G401.6 (cell line): ENCODE measurements around the gene FDX1.

ENCODE experiments used
- FAIRE-seq: peaks from 2 replicates; lab custom pipeline; 2012; peaks lifted over from hg19 to GRCh38; lab: Jason Lieb, UNC

Gene FDX1

DNA sequence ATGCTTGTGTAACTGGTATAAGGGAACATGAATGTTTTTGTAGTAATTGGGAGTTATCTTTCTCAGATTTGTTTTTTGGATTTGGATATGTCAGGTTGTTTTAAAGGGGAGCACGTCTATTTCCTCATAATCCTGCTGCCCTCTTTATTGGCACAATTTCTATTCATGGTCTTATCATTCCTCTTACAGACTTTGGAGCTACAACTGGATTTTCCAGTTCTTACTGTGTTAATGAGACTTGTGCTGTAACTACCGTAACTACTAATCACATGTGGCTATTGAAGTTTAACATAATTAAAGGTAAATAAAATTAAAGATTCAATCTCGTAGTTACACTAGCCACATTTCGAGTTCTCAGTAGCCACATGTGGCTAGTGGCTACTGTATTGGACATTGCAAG, 1.9 kb downstream of the FDX1 start:
- no peak for FAIRE-seq

DNA sequence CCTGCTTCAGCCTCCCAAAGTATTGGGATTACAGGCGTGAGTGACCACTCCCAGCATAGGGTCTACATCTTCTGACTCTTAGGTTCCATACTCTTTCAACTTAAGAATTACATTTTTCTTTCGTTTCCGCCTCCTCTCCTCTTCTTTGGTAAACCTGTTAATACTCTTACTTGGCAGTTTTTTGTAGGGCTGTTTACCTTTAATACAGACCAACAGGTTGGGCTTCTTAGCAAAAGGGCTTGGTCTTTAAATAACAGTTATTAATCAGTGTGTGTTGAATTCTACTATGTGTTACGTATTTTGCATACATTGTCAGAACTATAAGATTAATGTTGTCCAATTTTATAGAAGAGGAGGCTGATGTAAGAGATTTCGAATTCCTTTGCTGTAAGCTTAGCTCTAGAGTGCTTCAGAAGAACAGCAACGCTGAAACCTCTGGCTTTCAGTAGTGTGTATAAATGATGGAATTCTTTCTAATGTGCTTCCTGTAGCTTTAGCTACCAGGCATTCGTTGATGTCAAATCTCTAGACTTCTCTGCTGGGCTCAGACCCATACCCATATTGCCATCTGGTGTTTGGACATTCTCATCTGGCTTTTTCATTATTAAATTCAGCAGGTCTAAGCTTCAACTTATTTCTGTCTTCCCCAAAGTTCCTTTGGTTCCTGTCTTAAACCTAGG, 3.1 kb downstream of the FDX1 start:
- FAIRE-seq = no peak

DNA sequence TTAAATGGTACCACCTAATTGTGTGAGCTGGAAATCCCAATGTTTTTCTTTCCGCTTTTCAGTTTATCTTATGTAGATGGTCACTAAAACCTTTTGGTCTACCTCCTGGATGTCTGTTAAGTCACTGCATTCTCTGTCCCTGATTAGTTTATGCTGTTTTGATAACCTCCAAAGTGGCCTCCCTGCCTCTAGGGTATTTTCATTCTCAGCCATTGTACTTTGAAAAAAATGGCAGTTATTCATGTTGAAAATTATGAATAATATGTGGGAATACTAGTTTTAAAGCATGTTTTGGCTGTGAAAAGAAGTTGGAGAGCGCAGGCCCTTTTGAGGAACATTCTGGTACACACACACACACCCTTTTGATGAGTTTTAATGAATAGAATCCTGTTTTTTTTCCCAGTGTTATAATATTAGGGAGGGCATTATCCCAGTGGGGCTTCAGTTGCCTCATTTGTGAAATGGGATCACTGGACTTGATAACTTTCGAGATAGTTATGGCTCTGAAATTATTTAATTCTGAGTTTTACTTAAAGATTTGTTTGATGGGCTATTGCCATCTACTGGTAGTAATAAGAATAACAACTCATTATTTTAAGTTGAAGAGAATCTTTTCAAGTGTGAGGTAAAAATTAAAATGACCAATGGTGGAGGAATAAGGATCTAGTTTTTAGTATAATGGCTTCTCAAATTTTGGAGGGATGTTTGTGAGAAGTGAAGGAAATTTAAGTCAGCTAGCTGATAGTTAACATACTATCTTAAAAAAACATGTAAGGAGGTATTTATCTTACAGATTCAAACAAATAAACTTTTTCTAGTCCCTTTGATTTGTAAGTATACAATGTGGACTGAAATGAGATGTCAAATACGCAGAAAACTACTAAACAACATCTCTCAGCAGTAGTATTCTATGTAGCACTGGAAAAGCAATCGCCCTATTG, 3.9 kb downstream of the FDX1 start:
- FAIRE-seq = peak; percentile 93

DNA sequence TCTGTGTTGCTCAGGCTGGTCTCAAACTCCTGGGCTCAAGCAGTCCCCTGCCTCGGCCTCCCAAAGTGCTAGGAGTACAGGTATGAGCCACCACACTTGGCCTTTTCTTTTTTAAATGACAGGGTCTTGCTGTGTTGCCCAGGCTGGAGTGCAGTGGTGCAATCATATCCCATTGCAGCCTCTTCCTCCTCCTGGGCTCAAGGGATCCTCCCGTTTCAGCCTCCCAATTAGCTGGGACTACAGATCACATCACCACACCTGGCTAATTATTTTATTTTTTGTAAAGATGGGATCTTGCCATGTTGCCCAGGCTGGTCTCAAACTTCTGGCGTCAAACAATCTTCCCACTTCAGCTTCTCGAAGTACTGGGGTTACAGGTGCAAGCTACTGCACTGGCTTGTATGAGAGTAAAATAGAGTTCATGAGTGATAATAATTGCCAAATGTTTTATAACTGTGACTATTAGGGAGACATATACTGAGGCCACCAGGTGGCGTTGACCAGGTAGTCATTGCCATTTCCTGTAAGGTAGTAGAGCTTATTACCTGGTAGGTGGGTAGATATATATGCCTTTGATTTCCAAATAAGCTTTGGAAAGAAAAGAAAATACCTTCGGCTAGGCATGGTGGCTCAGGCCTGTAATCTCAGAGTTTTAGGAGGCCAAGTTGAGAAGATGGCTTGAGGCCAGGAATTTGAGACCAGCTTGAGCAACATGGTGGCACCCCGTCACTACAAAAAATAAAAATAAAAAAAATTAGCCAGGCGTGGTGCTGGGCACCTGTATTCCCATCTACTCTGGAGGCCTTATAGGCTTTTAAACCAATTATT, 5.4 kb downstream of the FDX1 start:
- no peak for FAIRE-seq

DNA sequence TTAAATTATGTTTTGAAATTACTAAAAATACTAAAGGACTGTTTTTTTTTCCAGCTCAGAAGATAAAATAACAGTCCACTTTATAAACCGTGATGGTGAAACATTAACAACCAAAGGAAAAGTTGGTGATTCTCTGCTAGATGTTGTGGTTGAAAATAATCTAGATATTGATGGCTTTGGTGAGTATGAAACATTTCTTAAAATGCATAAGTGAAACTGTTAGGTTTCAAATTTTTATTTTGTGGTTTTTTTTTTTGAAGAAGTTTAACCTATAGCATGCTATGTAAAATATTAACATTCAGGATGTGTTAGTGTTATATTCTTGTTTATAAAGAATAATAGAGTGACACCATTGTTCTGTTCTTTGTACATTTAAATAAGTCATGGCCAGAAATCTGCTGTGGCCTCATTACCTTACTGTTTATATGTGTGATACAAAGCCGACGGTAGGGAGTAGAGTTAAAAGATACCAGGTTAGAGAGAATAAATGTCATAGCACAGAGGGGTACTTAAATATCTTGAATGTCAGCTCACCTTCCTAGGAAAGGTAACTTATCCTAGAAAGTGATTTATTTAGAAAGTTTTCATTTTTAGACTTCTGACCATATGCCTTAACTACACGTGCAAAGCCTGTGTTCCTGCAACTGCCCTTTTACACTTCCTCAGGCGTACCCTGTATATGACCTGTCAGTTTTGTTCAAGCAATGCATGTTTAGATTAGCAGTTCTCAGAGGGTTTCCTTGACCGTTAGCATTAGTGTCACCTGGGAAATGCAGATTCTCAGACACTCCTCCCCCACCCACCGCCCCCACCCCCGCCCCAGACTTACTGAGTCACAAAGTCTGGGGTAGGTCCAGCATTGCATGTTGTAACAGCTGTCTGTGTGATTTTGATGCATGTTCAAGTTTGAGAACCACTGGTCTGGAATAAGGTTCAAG, 6.3 kb downstream of the FDX1 start:
- no peak for FAIRE-seq

DNA sequence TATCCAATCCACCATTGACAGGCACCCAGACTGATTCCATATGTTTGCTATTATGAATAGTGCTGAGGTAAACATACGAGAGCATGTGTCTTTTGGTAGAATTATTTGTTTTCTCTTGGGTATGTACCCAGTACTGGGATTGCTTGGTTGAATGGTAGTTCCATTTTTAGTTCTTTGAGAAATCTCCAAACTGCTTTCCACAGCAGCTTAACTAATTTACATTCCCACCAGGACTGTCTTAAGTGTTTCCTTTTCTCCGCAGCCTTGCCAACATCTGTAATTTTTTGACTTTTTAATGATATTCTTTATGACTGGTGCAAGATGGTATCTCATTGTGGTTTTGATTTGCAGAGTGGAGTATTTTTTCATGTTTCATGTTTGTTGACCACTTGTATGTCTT, 8.3 kb downstream of the FDX1 start:
- FAIRE-seq = no peak

DNA sequence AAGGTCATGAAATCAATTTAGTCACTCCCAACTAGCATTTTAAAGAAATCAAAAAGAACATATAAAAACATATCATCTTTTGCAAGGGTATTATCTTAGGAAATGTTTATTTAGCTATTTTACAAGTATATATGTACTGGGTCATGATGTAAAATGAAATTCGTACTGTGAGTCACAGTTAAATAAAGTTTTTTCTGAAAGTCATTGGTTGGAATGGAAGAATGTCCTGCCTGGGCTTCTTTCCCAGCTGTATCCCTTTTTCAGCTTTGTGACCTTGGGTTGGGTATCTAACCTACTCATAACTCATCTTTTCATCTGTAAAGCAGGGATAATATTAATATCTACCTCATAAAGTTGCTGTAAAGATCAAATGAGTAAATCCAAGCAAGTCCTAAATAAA, 15.7 kb downstream of the FDX1 start:
- no peak for FAIRE-seq

DNA sequence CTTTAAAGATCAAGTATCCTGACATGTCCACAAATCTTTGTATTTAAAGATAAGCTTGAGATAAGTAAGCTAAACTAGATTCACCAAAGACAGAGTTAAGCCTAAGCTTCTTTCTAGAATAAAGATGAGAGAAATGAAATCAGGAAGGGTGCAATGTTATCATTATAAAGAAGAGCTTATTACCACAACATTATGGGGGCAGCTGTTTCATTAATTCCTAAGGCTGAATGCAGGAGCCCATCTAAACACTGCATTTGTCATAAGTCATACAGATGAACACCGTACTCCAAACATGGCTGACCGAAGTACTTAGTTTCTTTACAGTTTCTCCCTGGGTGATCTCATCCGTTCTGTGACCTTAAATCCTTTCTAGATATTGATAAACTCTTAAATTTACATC, 16.3 kb downstream of the FDX1 start:
- FAIRE-seq = no peak

DNA sequence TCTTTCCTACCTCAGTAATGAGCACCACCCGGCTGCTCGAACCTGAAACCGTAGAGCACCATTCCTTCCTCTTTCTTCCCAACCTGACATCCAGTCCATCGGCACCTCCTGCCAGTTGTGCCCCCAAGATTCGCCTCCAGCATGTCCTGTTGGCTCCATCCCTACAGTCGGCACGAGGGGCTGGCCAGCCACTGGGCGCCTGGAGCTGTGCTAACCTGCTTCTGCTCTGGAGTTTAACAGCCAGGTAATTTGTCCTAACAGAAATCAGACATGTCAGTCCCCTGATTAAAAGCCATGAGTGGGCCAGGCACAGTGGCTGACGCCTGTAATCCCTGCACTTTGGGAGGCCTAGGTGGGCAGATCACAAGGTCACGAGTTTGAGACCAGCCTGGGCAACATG, 16.8 kb downstream of the FDX1 start:
- no peak for FAIRE-seq

DNA sequence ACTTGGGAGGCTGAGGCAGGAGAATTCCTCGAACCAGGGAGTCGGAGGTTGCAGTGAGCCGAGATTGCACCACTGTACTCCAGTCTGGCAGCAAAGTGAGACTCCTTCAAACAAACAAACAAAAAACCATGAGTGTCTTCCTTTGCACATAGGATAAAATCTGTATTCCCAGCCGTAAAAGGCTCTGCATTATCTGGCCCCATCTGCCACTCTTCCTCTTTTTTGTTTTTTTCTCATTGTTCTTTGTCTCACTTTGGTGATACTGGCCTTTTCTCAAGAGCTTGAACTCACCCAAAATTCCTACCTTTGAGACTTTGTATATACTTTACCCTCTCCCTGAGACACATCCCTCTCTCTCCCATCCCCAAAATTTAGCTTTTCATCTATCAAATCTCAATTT, 17.6 kb downstream of the FDX1 start:
- FAIRE-seq = no peak

DNA sequence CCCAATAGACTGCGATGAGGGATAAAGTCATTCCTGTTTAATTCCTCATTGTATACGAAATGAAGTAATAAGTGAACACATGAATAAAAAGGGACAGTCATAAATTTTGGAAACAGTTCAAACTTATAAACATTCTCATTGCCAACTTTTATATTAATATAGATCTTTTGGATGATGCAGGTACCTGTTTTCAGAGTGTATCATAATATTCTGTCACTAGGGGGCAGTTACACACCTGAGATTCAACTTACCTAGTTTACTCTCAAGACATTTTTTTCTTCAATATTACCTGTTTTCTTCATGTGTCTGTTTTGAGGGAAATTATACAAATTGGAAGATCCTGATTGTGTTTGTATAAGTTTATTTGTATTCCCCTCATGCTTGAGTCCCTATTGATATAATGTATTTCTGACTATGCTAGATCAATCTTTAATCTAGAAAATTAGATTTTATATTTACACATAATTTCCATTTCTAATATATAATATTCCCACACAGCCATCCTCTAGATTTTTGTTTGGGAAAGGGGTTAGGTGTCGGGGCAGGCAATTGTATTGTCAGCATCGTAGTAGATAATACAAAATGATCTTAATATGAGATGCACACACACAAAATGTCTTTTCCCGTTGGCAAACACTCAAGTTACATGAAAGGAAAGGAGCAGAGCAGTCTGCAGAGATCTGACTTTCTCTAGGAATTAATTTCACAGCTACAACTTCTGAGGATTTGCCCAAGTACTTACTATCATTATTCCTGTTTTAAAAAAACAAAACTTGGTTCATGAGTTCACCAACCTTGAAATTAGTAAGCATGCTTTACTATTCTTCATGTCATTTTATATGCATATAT, 18.4 kb downstream of the FDX1 start:
- FAIRE-seq = peak; percentile 85

DNA sequence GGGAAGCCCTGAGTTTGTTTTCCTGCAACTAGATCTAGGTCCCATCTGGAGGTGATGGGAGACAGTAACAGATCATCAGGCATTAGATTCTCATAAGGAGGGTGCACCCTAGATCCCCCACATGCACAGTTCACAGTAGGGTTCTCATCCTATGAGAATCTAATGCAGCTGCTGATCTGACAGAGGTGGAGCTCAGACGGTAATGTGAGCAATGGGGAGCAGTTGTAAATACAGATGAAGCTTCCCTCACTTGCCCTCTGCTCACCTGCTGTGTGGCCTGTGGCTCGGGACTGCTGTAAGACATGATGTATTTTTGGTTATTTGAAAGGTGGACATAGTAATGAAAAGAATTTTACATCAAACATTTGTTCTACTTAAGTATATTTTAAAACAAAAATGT, 20.5 kb downstream of the FDX1 start:
- no peak for FAIRE-seq

DNA sequence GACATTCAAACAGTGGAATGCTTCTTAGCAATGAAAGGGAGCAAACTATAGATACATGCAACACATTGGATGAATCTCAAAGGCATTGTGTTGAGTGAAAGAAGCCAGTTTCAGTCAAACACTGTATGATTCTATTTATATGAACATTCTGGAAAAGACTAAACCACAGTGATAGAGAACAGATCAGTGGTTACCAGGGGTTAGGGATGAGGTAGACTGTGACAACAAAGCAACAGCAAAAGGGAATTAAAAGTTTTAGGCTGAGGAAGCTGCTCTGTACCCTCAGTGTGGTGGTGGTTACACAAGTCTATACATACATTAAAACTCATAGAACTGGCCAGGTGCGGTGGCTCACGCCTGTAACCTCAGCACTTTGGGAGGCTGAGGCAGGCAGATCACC, 23.0 kb downstream of the FDX1 start:
- no peak for FAIRE-seq

DNA sequence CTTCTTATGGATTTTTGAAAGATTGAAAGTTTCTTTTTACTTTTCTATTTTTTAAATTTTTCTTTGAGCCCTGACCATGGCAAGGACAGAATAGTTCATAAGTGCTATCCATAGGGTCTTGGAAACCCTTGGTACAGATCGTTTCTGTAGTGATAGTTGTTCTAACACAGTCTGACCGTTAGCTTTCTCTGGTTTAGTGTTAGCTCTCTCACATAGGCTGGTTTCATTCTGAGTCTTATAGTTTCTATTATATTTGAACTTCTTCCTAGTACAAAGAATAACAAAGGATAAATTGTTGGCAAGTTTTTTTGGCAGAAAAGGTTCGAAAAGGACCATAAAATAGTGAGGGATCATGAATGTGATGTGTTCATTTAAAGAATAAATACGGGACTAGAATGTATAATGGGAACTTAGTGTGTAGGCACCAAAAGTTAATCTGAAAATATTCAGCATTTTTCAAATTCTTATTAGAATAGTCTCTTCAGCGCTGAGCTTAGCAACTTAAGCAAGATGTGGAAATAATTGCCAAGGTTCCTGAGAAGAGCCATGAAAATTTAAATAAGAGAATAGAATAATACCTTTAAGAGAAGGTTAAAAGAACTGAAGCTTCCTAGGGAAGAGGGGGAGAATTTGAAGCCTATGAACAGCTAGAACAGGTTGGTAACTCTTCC, 24.1 kb downstream of the FDX1 start:
- no peak for FAIRE-seq

DNA sequence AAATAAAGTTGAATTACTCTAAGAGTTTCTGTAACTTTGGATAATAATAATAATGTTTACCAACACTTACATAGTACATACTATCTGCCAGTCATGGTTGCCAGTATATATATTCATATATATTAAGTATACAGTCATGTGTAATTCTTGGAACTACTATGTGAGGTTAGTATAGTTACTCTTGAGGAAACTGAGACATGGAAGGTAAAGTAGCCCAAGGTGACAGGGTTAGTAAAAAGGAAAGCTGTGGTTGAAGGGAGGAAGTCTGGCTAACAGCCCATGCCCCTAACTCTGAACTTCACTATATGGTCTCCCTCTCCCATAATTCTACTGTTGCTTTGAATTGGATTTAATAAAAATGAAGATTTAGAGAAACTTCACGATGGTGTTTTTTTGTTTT, 24.9 kb downstream of the FDX1 start:
- no peak for FAIRE-seq

DNA sequence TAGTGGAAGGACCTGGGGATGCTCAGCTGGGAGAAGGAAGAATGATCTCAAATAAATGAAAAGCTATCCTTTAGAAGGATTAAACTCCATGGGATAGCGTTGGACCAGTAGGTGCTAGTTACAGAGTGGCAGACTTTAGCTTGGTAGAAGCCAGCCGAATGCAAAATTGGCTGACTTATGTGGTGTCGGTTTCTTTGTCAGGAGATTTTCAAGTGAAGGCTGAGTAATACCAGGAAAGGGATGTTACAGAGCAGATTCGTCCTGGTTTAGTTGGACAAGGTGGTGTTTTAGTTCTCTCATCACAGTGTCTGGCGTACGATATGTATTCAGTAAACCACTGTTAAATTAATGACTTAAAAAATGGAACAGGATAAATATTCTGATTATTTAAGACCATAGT, 26.0 kb downstream of the FDX1 start:
- no peak for FAIRE-seq

DNA sequence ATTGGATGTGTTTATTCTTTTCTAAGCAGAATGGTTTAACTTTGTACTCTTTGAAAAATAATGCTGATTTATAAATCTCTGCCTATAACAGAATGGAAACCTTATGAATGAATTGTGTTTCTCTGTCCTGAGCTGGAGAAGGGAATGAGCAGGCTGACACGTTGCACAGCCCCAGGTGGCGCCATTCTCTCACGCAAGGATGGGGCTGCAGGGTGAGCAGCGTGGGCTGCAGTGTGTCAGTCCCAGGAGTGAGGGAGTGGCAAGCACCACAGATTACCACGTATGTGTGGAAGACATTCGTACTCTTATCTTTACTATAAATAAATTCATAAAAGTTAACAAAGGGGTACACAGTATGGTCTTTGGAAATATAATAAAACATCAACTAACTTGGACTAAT, 33.4 kb downstream of the FDX1 start:
- FAIRE-seq = peak; percentile 28

DNA sequence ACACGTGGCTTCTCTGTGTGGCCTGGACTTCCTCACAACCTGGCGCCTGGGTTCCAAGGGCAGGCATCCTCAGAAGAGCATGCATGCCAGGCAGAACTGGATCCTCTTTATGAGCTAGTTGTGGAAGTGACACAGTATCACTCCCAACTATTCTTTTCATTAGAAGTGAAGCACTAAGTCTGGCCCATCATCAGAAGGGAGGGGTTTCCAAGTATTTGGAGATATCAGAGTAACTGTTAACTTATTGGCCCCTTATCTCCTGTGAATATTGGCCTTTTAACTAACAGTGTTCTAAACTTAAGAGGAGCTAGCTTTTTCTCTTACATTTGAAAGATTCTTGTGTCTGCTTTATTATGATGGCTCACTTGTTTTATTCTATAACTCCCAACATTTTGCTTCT, 35.5 kb downstream of the FDX1 start:
- FAIRE-seq = no peak

DNA sequence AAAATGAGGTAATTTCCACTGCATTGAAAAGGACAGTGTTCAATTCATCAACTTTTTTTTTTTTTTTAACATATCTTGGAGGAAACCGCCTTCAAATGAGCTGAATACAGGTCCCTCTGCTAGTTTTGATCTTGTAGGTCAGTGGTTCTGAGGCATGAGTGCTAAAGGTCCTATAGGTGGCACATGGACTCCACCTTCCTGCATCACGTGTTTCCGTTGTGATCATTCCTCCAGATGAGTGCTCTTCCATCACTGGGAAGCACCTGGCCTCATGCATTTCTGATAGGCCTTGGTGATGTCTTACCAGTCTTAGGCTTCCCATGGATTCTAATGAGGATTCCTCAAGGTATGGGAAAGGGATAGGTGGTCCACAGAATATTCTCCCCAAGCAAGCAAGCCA, 37.8 kb downstream of the FDX1 start:
- FAIRE-seq = no peak

DNA sequence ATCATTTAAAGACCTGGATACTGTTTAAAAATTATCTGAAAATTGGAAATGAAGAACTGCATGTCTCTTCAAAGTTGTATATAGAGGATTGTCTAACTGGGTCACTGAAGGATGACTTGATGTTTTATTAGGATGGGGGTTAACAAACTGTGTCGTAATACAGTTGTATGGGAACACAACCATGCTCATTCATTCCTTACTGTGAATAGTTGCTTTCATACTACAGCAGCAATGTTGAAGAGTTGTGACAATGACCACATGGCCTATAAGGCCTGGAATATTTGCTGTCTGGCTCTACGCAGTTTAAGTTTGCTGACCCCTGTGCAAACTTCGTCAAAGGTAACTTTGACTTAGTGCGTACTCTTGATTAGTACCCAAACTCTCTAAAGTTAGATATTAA, 38.4 kb downstream of the FDX1 start:
- FAIRE-seq = no peak
